Measurements from ENCODE around the gene MRPL11.

MRPL11 gene

DNA sequence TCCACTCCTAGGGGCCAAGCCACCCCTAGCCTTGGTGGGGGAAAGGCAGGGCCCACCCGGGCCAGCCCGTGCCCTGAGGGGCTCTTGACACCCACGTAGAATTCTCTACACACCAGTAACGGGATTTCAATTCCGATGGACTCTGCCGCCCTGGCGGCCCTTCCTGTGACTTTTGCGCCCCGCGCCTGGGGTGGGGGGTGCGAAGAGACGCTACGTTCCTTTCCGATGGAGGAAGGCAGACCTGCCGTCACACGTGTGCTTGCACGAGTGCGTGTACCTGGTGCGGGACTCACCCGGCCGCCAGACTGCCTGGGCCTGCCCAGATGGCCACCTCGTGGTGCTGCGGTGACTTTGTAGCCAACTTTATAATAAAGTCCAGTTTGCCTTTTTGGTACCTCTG is 12.3 kb downstream of the MRPL11 start:
- TF ChIP-seq, protein P1, sequence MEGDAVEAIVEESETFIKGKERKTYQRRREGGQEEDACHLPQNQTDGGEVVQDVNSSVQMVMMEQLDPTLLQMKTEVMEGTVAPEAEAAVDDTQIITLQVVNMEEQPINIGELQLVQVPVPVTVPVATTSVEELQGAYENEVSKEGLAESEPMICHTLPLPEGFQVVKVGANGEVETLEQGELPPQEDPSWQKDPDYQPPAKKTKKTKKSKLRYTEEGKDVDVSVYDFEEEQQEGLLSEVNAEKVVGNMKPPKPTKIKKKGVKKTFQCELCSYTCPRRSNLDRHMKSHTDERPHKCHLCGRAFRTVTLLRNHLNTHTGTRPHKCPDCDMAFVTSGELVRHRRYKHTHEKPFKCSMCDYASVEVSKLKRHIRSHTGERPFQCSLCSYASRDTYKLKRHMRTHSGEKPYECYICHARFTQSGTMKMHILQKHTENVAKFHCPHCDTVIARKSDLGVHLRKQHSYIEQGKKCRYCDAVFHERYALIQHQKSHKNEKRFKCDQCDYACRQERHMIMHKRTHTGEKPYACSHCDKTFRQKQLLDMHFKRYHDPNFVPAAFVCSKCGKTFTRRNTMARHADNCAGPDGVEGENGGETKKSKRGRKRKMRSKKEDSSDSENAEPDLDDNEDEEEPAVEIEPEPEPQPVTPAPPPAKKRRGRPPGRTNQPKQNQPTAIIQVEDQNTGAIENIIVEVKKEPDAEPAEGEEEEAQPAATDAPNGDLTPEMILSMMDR (conservative IDR thresholded peaks at IDR 0.05; ENCODE audit: low read depth, low read length) = no peak
- DNase-seq (ENCODE audit: low read depth) = no peak
- no peak overlapping the region for H3K4me3 ChIP-seq (ENCODE audit: low read depth, low read length)

DNA sequence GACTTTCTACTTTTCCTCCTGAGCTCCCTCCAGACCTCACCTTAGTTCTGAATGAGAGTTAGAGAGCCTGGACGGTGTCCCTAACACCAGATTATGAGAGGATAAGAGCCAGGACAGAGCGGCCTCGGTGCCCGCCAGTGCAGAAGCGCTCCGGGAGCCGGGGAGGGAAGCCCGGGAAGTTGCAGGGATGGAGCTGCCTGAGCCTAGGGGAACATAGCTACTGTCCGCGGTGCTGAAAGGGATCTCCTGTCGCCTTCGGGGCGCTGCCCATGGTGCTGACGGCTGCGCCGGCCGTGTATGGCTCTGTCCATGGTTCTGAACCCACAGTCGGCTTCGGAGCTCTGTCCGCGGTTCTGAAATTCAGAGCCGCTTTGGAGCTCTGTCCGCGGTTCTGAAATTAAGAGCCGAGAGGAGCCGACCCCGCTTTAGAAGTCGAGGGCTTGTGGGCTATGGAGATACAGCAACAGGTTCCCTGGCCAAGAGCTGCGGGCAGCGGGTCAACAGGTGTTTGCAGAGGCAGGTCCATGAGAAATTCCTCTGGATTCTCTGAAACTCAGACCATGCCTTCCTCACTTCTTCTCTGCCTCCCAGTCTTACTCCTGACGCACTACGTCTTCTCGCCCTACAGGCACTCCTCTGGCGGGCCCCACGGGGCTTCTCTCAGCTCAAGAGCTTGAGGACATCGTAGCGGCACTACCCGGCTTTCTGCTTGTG is 17.0 kb downstream of the MRPL11 start:
- TF ChIP-seq, protein P1 (conservative IDR thresholded peaks at IDR 0.05; ENCODE audit: low read depth, low read length) = no peak
- peak; percentile 92 for DNase-seq (ENCODE audit: low read depth)
- no peak overlapping the region for H3K4me3 ChIP-seq (ENCODE audit: low read depth, low read length)

DNA sequence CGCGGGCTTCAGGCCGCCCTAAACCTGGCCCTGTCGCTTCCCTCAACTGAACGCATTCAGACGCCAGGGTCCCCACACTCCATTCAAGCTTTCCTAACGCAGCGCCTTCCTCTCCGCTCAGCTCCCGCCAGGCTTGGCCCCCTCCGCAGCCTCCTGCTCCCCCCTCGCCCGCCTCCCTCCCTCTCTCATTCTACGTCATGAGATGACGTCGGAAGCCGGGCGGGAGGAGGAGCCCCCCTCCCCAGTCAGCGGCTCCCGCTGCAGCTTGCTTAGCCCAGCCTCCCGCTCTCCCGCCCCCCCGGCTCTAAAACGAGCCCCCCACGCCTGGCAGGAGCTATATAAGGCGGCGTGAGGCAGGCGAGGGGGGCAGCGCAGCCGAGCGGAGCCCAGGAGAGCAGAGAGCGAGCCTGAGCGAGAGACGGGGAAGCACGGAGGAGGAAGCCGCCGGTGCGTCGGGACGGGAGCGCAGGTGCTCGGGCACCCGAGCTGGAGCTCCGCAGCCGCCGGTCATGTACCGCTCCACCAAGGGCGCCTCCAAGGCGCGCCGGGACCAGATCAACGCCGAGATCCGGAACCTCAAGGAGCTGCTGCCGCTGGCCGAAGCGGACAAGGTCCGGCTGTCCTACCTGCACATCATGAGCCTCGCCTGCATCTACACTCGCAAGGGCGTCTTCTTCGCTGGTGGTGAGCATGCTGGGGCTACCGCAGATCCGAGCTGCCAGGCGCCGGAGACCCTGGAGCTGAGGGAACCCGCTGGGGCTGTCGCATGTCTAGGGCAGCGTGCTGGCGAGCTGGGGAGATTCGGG is 17.8 kb downstream of the MRPL11 start, which contains the start of gene NPAS4:
TSS of gene NPAS4 (plus strand) at position 365 of the 806 bp plus-strand sequence. CDS start at position 510, 145 bp downstream.
- H3K4me3 ChIP-seq (ENCODE audit: low read depth, low read length) = no peak within 1 kb of the TSS
- TF ChIP-seq, protein P1 (conservative IDR thresholded peaks at IDR 0.05; ENCODE audit: low read depth, low read length) = no peak
- DNase-seq (ENCODE audit: low read depth) = no peak

DNA sequence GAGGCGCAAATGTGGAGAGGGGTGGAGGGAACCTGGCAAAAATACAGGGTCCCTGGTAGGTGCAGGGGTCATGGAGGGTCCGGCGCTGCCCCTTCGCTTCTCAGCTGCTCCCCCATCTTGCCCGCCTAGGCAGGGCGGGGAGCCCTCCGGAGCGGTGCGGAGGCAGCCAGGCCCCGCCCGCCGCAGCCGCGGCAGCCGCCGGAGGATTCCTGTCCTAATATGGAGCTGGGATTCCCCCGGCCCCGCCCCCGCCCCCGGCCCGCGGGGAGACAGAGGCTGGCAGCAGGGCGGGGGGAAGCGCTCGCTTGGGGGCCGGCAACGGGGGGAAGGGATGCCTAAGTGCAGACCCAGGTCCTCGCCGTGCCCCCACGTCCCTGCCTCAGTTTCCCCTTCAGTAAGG is 18.8 kb downstream of the MRPL11 start:
- no peak for DNase-seq (ENCODE audit: low read depth)
- H3K4me3 ChIP-seq (ENCODE audit: low read depth, low read length) = no peak overlapping the region
- TF ChIP-seq, protein P1 (conservative IDR thresholded peaks at IDR 0.05; ENCODE audit: low read depth, low read length) = no peak

DNA sequence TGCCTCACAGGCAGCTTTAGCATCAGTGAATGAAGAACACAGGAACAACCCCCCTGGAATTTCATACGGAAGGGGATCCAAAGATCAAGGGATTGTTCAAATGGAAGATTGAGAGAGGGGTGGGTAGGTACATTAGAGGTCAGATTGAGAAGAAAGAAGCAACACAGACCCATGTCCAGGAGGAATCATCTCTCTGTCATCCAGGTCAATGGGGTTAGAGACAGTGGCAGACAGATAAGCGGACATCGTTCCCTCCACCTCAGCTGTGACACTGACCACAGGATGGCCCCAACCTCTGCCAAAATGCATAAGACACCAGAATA is 19.7 kb downstream of the MRPL11 start:
- TF ChIP-seq, protein P1 (conservative IDR thresholded peaks at IDR 0.05; ENCODE audit: low read depth, low read length) = no peak
- DNase-seq (ENCODE audit: low read depth) = no peak

DNA sequence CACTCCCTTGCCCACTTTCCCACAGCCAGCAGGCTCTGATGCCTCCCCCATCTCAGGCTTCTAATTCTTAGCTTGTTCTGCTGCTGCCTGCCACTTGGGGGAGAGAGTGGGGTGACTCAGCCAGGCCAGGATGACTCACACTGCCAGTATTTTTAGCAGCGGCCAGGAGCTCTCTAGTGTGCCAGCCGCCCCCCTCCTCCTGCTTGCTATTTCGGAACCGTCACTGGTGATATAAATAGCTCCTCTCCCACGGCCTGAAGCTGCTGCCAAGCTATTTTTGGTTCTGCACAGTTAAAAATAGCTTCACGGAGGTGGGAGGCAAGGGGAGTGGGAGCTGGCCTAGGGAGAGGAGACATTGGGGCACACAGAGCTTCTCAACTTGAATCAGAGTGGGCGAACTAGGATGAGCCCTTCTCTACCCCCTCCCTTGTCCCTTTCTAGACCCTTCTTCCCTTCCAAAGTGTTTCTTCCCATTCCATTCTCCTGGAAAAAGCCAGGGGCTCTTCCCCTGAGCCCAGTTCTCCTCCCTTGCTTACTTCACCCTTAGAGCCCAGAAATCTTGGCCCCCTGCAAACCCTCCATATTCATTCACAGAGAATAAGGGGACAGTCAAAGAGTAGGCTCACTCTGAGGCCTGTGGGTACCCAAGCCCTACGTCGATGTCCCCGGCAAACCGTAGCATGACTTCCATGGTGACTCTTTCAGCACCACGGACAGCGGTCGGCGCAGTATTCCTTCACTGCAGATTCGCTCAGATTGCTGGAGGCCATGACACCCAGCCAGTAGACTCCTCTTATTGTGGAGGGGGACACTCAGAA is 20.3 kb downstream of the MRPL11 start:
- peak; percentile 95 for DNase-seq (ENCODE audit: low read depth)
- TF ChIP-seq, protein P1 (conservative IDR thresholded peaks at IDR 0.05; ENCODE audit: low read depth, low read length) = peak; percentile 63

More for the DNA sequence above, 19.7 kb downstream of the MRPL11 start:
- H3K4me3 ChIP-seq (ENCODE audit: low read depth, low read length) = no peak overlapping the region

More for the DNA sequence above, 20.3 kb downstream of the MRPL11 start:
- no peak overlapping the region for H3K4me3 ChIP-seq (ENCODE audit: low read depth, low read length)
